ENCODE results near the gene SUMO4.

The SUMO4 gene

GRCh38 chr6:149387779-149388512 is 12.1 kb upstream of the SUMO4 start:
- DNase-seq (ENCODE audit: extremely low read depth, low read depth): no peak
- TF ChIP-seq, protein P1, sequence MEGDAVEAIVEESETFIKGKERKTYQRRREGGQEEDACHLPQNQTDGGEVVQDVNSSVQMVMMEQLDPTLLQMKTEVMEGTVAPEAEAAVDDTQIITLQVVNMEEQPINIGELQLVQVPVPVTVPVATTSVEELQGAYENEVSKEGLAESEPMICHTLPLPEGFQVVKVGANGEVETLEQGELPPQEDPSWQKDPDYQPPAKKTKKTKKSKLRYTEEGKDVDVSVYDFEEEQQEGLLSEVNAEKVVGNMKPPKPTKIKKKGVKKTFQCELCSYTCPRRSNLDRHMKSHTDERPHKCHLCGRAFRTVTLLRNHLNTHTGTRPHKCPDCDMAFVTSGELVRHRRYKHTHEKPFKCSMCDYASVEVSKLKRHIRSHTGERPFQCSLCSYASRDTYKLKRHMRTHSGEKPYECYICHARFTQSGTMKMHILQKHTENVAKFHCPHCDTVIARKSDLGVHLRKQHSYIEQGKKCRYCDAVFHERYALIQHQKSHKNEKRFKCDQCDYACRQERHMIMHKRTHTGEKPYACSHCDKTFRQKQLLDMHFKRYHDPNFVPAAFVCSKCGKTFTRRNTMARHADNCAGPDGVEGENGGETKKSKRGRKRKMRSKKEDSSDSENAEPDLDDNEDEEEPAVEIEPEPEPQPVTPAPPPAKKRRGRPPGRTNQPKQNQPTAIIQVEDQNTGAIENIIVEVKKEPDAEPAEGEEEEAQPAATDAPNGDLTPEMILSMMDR (IDR thresholded peaks at IDR 0.05; ENCODE audit: low read depth, low read length, missing control alignments): no peak
- no peak overlapping the region for H3K4me3 ChIP-seq (replicated peaks; ENCODE audit: low read depth, low read length)

DNA sequence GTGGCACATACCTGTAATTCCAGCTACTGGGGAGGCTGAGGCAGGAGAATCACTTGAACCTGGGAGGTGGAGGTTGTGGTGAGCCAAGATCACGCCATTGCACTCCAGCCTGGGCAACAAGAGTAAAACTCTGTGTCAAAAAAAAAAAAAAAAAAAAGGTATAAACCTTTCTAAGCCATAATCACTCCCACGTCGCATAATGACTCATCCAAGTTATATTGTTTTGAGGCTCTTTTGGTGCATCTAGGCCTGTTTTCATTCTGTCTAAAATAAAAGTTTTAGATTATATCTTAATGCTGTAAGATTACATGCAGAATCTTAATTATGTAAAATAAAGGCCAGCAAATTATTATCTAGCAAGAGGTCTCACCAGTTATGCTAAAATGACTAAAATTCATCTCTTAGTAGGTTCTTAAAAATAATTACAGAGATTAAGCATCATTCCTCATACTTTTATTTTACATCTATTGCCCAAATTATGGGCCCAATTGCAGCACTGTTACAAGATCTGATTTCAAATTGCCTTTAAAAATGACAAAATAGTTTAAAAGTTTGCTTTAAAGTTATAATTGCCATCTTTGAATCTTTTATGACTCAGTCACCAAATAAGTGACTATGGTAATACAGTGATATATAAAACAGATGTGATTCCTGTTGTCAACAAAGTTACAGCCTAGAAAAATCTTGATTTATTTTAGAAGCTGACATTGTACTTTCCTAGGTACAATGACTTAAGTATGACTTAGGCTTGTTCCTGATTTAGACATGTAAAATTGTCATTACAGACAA is 10.4 kb upstream of the SUMO4 start:
- DNase-seq (ENCODE audit: extremely low read depth, low read depth): no peak
- TF ChIP-seq, protein P1 (IDR thresholded peaks at IDR 0.05; ENCODE audit: low read depth, low read length, missing control alignments): no peak
- no peak overlapping the region for H3K4me3 ChIP-seq (replicated peaks; ENCODE audit: low read depth, low read length)

GRCh38 chr6:149392093-149392492 is 8.0 kb upstream of the SUMO4 start:
- DNase-seq (ENCODE audit: extremely low read depth, low read depth): no peak
- TF ChIP-seq, protein P1 (IDR thresholded peaks at IDR 0.05; ENCODE audit: low read depth, low read length, missing control alignments): no peak
- H3K4me3 ChIP-seq (replicated peaks; ENCODE audit: low read depth, low read length): no peak overlapping the region

DNA sequence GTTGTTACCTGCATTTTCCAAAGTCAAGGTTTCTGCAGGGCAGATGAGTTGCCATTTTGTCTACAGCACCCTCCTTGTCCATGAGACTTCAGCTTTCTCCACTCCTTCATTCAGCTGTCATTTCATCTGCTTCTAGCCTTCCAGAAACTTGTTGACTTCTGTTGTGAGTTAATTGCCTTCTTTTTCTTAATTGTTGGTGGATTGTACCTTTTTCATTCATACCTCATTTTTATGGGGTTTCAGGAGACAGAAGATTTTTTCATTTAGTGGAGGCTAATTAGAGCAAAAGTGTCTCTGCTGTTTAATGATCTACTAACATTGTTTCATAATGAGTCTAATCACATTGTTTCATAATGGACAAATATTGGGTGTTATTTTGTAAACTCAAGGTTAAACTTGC is 7.5 kb upstream of the SUMO4 start:
- no peak overlapping the region for H3K4me3 ChIP-seq (replicated peaks; ENCODE audit: low read depth, low read length)
- DNase-seq (ENCODE audit: extremely low read depth, low read depth): no peak
- TF ChIP-seq, protein P1 (IDR thresholded peaks at IDR 0.05; ENCODE audit: low read depth, low read length, missing control alignments): no peak

- no peak for DNase-seq (ENCODE audit: extremely low read depth, low read depth)
- TF ChIP-seq, protein P1 (IDR thresholded peaks at IDR 0.05; ENCODE audit: low read depth, low read length, missing control alignments): no peak
Observed at GRCh38 chr6:149393002-149393679, 6.9 kb upstream of the SUMO4 start.

DNA sequence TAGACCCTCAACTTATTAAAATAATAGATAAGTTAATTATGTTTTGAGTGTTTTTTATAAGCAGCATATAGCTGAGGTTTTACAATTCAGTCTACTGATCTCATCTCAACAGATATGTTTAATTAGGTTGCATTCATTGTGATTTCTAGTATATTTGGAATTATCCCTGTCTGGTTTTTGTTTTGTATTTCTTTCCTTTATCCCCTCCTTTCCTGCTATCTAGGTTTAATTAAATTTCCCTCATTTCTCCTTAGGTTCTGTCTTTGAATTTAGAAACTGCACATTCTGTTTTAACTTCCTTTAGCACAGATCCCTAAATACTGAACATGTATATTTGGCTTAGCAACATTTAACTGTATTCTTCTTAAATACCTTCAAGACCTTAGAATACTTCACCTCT is 4.9 kb upstream of the SUMO4 start:
- no peak for DNase-seq (ENCODE audit: extremely low read depth, low read depth)
- TF ChIP-seq, protein P1 (IDR thresholded peaks at IDR 0.05; ENCODE audit: low read depth, low read length, missing control alignments): no peak
- no peak overlapping the region for H3K4me3 ChIP-seq (replicated peaks; ENCODE audit: low read depth, low read length)

More at GRCh38 chr6:149393002-149393679, 6.9 kb upstream of the SUMO4 start:
- H3K4me3 ChIP-seq (replicated peaks; ENCODE audit: low read depth, low read length): no peak overlapping the region

All from HFF-Myc (cell line).